ENCODE data around the gene PHOX2B.

The PHOX2B gene

GRCh38 chr4:41709844-41710481 is 38.6 kb downstream of the PHOX2B start:
- no peak for DNase-seq

- DNase-seq: no peak
These were observed 44.7 kb downstream of the PHOX2B start for GRCh38 chr4:41703785-41704184.

DNA sequence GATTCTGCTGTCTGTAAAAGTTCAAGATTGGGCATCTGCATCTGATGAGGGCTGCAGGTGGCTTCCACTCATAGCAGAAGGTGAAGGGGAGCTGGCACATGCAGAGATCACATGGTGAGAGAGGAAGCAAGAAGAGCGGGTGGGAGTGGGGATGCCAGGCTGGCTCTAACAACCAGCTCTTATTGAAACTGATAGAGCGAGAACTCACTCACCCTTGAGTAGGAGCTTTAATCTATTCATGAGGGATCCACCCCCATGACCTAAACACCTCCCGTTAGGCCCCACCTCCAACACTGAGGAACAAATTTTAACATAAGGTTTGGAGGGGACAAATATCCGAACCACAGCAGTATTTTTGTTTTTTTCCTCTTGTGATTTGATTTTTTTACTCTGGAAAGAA is 45.8 kb downstream of the PHOX2B start:
- no peak for DNase-seq

GRCh38 chr4:41701983-41702382 is 46.5 kb downstream of the PHOX2B start:
- DNase-seq: no peak

DNA sequence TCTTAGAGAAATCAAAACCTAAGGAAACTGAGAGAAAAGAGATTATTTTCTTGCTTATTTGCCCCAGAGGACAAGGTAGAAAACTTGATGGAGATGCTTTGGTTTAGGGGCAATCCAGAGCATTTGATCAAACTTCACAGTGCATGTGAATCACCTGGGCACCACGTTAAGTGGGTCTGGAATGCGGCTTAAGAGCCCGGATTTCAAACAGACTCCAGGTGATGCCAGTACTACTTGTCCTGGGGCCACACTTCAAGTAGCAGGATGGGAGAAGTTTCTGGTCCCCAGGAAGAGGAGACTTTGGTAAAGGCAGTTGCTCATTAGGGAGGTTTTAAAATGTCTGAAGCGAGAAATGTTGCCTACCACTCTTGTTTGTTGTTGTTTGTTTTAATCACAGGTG is 51.8 kb downstream of the PHOX2B start:
- DNase-seq: no peak

DNA sequence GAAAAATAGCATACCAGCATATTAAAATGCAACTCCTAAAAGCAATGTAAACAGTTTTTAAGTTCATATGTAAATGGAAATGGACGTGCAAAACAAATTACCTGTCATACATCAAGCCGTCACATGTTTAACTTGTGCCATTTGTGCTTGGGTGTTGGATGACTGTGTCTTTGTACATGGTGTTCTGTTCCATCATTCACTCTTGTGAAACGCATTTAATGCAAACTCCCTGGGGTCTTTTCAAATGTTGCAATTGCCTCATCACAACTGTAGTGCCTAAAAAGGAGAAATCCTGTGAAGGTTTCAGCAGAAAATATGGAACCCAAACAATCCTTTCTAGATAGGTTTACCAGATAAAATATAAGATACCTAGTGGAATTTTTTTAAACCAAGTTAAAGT is 52.4 kb downstream of the PHOX2B start:
- no peak for DNase-seq
